Limb (tissue), 2 donors: Measurements from ENCODE around the gene SSH2.
A peak's percentile ranks its signal among the peaks of the same experiment; 100 is the strongest.

ENCODE experiments used
- DNase-seq, 2 donors: peaks; one replicate each; pipeline ENCODE4 v3.0.0-alpha.2; 2016; ENCODE audit errors: extremely low spot score in 2 of 2

SSH2 gene

GRCh38 chr17:29591737-29592608 is 338.1 kb downstream of the SSH2 start:
- peak; percentile 92 to 97 for DNase-seq

- DNase-seq: peak in 1 of 2 donors; percentile 76
These were observed 338.8 kb downstream of the SSH2 start for GRCh38 chr17:29591146-29591736.

GRCh38 chr17:29590411-29591145 is 339.4 kb downstream of the SSH2 start:
- peak in 1 of 2 donors; percentile 57 for DNase-seq

- DNase-seq: peak; percentile 86 to 91
These were observed 340.3 kb downstream of the SSH2 start, which contains the start of gene GIT1 for GRCh38 chr17:29589524-29590410. Gene GIT1 (minus strand): TSS chr17:29589648. CDS start chr17:29589378, 270 bp downstream.

GRCh38 chr17:29588562-29589411 is 341.2 kb downstream of the SSH2 start:
- no peak for DNase-seq

- DNase-seq: no peak
These were observed 341.9 kb downstream of the SSH2 start for GRCh38 chr17:29588017-29588561.

- DNase-seq: no peak
These were observed 342.4 kb downstream of the SSH2 start for GRCh38 chr17:29587591-29587990.

- no peak for DNase-seq
These were observed 343.2 kb downstream of the SSH2 start for GRCh38 chr17:29586676-29587469.

- DNase-seq: no peak
These were observed 344.8 kb downstream of the SSH2 start for GRCh38 chr17:29585080-29585751.

GRCh38 chr17:29584452-29585079 is 345.5 kb downstream of the SSH2 start:
- no peak for DNase-seq

- no peak for DNase-seq
These were observed 346.4 kb downstream of the SSH2 start for GRCh38 chr17:29583324-29584248.

GRCh38 chr17:29582772-29583171 is 347.3 kb downstream of the SSH2 start:
- DNase-seq: peak in 1 of 2 donors; percentile 24

- DNase-seq: no peak
These were observed 347.7 kb downstream of the SSH2 start for GRCh38 chr17:29582254-29582765.

GRCh38 chr17:29581583-29582253 is 348.3 kb downstream of the SSH2 start:
- DNase-seq: no peak

GRCh38 chr17:29579866-29580771 is 349.9 kb downstream of the SSH2 start:
- peak in 1 of 2 donors; percentile 86 for DNase-seq
